Measurements from ENCODE around the gene TULP3.

- no peak for TF ChIP-seq POLR2A (IDR thresholded peaks at IDR 0.05)
- TF ChIP-seq POLR2AphosphoS5 (IDR thresholded peaks at IDR 0.05) = no peak
These were observed 35.1 kb upstream of the TULP3 start for GRCh38 chr12:2855546-2855945.

Data from spleen (tissue), 3 donors.